HG03060 (cell line): ENCODE measurements around the gene ABCC2.
"Not testable (repeated sequence)": the region's sequence is repeated elsewhere in the genome, so short reads cannot be mapped to it uniquely, and the experiment has no call there.

Source experiments
- ATAC-seq: cut with Tn5 transposase; IDR thresholded peaks from one replicate; pipeline ENCODE4 v1.9.1; 2021; ENCODE audit warnings: low read depth, moderate number of reproducible peaks; ENCODE audit not compliant: unreplicated experiment

ABCC2 gene

DNA sequence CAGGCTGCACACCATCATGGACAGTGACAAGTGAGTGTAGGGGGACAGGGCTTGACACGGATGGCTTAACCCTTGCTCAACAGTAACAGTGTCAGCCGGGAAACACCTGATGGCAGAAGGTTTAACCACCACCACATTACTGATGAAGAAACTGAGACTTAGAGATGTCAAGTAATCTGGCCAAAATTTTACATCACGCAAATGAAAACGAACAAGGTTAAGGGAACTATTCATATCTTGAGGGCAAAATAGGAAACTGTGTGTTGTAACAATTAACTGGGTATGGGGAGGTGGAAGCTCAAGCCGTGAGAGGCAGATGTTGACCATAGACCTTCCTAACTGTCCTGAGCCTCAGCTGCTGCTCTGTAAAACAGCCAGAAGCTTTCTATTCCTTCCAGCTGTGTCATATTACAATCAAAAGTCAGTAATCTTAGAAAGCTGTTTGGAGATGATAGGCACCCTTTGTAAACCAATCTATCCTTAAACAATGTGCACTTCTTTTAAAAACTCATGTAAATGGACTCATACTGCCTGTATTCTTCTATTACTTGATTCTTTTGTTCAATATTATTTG is 68.4 kb downstream of the ABCC2 start:
- ATAC-seq, result no peak

DNA sequence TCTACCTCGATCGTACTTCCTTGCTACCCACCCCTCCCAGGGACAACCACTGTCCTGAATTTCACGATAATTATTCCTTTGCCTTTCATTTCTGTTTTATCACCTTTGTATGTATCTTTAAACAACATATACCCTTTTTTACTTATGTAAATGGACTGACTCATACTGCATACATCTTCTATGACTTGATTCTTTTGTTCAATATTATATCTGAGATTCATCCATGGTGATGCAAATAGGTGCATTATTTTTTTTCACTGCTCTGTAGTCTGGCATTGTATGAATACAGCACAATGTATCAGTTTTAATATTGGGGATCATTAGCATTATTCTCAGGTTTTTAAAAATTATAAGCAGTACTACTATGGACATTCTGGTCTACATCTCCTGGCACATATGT is 69.4 kb downstream of the ABCC2 start:
- ATAC-seq, result no peak

DNA sequence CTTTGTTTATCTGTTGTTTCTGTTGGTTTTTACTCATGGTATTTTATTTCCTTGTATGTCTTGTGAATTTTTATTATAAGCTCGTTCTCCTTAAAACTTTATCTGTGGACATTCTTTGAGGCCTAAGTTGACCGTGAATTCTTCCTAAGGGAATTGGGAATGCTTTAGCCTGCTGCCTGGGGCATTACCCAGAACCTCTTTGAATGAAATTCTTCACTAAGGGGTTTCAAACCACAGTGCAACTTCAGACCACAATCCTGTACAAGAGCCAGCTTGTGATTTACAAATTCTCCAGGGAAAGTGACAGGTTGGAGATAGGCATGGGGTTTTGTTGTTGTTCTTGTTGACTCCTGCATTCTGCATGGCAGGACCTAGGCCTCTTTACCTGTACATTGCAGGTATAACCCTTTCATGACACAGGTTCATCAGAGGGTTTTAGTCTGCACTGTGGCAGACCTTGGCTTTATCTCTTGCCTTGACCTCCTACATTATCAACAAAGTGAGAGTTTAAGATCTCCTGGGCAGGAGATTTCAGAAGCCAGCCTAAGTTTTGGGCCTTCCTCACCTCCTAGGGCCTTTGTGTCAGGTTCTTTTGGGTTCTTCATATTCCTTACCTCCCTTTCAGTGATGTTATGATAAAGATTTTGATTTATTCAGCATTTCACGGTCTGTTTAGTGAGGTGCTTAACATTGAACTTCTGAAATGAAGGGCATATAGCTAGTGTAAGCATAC is 70.2 kb downstream of the ABCC2 start:
- no peak for ATAC-seq

DNA sequence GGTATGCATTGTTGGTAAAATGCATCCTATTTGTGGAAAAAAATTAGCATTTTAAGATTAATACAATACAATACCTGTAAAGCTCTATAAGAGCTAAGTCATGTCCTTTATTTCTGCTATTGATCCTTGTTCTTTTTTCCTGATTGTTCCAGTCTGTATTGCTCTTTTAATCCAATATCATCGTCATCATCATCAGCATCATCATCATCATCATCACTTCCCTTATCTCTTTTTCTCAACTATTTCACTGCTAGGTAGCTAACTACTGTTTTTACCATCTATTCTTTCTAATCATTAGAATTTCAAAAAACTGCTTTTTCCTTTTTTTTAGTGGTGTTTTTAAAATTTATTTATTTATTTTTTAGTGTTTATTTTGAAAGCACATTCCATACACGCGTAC is 71.2 kb downstream of the ABCC2 start:
- no peak for ATAC-seq

DNA sequence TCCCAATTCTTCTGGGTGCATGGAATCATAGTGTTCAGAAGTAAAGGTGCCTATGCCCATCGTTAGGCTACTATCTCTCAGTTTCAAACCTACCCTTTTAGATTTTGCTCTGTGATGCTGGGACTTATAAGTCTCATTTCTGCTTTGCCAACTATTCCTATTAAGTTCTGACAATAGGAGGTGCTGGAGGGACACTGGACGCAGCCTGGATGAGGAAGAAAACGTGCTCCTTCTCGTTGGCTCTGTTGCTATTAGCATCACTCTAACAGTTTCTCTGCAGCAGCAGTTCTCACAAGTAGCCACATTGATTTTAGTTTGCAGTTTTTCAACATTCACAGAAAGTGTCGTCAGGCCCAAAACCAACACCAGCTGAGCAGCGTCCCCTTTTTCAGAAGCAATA is 72.4 kb downstream of the ABCC2 start:
- ATAC-seq, result no peak

DNA sequence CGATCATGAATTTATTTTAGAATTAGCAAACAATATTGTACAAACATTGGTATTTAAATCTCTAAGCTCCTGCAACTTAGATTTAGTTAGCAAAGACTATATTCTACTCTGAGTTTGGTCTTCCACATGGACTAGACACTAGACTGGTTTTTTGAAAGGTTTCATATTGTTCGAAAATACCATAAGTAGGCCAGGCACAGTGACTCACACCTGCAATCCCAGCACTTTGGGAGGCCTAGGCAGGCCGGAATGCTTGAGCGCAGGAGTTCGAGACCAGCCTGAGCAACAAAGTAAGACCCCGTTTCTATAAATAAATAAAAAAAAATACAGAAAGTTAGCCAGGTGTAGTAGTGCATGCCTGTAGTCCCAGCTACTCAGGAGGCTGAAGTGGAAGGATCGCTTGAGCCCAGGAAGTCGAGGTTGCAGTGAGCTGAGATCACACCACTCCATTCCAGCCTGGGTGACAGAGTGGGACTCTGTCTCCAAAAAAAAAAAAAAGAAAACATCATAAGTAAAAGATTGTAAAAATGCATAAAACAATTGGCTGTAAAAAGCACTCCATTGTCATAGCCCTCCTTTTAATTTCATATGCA is 73.1 kb downstream of the ABCC2 start:
- ATAC-seq, result no peak

DNA sequence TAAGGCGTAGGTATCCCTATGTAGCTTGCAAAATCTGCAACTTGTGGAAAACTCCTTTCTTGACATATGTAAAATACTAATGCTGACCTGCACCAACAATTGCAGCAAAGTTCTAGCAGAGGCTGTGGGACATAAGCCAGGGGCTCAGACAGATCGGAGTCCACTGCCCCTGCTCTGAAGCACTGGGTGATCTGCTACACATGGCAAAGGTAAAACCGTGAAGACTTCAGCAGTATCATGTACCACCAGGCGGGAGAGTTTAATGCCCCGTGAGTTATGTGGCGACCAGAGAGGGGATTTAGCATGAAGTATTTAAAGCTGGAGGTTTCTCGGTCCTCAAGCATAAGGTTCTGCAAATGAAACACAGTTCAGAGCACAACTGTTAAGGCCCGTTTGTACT is 76.4 kb downstream of the ABCC2 start:
- no peak for ATAC-seq

DNA sequence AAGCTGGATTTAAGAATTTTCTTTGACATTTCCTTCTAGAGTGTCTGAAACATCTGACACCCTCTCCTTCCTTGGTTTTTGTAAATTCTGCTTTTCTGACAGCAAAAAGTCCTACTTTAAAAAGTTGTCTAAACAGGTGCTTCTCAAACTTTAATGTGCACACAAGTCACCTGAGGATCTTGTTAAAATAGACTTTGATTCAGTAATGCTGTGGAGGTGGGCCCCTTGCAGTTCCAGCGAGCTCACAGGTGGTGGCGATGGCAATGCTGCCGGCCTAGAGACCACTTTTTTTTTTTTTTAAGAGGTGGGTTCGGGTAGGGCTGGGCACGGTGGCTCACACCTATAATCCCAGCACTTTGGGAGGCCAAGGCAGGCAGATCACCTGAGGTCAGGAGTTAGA is 77.1 kb downstream of the ABCC2 start:
- no peak for ATAC-seq

DNA sequence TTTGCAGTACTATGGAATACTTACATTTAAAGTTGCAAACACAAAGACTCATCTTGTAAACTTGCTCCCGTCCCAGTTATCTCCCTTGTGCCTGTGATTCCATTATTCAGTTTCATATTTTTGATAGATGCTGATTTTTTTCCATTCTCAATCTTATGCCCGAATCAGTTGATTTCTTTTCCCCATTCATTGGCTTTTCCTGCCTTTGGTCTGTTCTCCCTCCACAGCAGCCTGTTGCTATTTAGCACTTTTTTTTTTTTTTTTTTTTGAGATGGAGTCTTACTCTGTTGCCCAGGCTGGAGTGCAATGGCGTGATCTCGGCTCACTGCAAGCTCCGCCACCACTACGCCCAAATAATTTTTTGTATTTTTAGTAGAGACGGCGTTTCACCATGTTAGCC is 78.0 kb downstream of the ABCC2 start:
- ATAC-seq, result no peak

DNA sequence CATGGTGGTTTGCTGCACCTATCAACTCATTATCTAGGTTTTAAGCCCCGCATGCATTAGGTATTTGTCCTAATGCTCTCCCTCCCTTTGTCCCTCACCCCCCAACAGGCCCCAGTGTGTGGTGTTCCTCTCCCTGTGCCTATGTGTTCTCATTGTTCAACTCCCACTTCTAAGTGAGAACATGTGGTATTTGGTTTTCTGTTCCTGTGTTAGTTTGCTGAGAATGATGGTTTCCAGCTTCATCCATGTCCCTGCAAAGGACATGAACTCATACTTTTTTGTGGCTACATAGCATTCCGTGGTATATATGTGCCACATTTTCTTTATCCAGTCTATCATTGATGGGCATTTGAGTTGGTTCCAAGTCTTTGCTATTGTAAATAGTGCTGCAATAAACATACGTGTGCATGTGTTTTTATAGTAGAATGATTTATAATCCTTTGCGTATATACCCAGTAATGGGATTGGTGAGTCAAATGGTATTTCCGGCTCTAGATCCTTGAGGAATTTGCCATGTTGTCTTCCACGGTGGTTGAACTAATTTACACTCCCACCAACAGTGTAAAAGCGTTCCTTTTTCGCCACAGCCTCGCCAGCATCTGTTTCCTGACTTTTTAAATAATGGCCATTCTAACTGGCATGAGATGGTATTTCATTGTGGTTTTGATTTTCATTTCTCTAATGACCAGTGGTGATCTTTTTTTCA is 81.2 kb downstream of the ABCC2 start:
- not testable (repeated sequence) for ATAC-seq

DNA sequence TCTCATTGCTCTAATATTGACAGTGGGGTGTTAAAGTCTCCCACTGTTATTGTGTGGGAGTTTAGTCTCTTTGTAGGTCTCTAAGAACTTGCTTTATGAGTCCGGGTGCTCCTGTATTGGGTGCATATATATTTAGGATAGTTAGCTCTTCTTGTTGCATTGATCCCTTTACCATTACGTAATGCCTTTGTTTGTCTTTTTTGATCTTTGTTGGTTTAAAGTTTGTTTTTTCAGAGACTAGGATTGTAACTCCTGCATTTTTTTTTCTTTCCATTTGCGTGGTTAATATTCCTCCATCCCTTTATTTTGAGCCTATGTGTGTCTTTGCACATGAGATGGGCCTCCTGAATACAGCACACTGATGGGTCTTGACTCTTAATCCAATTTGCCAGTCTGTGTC is 84.8 kb downstream of the ABCC2 start:
- not testable (repeated sequence) for ATAC-seq

DNA sequence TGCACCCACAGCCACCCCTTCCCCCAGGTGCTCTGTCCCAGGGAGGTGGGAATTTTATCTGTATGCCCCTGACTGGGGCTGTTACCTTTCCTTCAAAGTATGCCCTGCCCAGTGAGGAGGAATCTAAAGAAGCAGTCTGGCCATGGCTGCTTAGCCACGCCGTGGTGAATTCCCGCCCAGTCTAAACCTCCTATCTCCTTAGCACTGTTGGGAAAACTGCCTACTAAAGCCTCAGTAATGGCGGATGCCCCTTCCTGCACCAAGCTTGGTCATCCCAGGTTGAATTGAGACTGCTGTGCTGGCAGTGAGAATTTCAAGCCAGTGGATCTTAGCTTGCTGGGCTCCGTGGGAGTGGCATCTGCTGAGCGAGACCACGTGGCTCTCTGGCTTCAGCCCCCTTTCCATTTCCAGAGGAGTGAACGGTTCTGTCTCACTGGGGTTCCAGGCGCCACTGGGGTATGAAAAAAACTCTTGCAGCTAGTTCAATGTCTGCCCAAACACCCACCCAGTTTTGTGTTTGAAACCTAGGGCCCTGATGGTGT is 87.2 kb downstream of the ABCC2 start:
- no peak for ATAC-seq

DNA sequence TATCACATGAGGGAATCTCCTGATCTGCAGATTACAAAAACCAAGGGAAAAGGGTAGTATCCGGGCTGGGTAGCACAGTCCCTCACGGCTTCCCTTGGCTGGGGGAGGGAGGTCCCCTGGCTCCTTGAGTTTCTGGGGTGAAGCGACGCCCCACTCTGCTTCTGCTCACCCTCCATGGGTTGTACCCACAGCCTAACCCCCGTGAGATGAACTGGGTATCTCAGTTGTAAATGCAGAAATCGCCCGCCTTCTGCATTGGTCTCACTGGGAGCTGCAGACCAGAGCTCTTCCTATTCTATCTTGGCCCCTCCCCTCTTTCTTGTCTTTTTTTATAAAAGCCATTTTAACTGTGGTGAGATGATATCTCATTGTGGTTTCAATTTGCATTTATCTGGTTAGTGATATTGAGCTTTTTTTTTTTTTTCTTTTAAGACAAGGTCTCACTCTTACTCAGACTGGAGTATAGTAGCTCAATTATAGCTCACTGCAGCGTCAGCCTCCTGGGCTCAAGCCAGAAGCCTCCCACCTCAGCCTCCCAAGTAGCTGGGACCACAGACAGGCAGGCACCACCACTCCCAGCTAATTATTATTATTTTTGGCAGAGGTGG is 87.8 kb downstream of the ABCC2 start:
- no peak for ATAC-seq

DNA sequence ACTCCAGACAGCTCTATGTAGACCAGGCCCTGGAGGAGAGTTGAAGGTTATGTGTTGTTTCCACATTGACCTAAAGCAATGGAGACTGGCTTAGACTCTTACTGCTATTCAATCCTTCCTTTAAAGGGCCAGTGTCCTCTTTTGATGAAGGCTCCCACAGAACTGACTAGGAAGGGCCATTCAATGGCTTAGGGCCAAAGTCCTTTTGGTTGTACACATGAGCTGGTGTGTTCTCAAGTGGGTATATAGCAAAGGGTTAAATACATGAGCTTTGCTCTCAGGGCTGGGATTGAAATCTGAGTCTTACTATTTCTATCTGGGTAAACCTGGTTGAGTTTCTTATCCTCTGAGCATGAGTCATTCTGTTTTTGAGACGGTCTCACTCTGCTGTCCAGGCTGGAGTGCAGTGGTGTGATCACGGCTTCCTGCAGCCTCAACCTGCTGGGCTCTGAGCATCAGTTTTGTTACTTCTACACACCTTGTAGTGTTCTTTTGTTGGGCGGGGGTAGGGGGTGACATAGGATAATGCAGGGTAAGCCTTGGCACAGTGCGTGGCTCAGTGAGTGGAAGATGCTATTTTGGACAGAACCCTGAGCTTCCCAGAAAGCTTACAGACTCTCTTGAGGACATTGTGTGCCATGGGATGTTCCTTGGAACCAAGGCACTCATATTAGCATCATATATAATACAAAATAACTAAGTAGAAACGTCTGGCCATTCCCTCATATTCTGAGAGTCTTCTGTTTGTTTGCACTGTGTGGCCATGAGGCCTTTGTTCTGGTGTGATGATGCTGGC is 90.1 kb downstream of the ABCC2 start:
- ATAC-seq, result no peak

DNA sequence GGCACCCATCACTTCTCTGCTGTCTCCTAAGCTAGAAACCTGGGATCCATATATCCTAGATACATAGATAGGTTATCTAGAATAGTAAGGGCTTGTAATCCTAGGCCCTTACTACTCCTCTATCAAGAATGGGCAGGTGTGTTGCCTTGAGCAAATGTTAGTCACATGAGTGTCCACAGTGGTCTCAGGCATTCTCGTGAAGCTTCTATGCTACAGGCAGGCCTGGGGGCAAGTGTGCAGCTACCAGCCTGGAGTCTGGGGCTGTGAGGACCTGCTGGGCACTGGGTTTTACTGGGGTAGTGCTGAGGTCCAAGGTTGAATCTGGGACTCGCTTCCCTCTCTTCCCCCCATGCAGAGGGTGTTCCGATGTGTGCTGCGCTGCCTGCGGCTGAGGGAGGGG is 91.4 kb downstream of the ABCC2 start:
- ATAC-seq, result no peak

DNA sequence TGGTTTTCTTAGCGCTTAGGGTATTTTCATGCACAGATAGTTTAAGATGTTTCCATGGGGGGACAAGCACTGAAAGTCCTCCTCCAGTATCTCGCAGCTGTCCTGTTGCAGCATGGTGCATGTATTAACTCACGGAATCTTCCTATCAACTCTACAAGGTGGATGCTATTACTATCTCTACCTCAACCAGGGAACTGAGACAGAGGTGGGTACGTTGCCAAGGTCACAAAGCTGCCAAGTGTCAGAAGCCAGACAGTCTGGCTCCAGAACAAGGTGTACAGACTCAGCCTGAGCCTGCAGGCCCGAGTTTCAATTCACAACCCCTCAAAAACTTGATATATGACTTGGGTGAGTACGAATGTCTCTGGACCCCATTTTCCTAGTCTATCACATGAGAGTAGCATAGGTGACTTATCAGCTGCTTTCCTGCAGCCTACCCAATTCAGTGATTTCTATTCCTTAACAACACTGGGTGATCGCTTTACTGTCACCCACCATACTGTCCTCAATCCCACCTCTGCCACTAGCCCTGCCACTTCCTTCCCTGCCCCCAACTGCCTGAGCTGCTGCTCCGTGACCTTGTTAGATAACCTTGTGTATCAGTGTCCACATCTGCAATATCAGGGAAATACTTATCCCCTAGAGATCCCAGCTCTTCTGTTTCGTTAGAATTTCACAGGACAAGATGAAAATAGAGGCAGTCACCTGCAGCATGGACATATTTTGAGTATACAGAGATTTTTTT is 92.1 kb downstream of the ABCC2 start:
- ATAC-seq, result no peak

DNA sequence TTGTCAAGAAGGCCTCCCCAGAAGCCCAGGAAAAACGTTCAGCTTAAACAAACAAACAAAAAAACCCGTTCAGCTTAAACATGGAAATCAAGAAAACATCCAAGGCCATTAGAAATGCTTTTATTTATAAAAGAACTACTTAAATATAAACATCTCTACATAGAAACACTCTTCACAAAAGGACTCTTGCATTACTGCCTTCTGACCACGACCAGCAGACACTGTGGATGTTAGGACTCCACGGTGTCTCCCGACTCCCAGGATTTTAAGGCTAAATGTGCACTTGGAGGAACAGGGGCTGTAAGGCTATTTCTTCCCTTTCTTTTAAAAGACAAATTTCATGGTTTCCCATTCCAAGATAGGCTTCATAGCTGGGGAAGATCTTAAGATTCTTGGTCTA is 93.0 kb downstream of the ABCC2 start:
- no peak for ATAC-seq

DNA sequence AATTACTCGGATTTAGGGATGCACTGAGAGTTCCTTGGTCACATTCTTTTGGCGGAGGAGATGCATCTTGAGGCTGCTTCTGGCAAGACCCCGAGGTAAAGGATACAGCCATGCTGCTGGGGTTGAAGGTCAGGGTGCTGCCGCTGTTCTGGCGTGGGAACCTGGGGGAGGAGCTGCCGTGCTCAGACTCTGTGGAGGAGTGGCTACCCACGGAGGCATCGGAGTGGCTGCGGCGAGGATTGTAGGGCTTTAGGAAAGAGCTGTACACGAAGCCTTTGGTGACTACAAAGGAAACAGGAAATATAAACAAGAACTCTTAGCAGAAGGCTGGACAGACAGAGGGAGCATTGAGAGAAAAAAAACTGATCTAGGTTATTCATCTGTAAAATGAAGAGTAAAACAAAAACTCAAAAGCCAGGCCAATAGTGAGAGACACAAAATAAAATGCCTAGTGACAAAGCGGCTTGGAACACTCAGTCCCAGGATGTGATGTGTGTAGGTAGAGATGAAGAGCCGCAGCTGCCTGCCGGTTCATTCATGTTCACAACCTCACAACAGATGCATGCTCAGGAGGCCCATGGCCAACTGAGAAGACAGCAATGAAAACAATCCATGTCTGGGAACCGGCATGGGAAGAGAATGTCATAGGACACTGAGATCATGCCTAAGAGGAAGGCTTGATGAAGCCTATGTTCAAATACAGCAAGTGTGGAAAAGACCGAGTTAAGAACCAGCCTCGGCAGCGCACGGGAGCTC is 97.8 kb downstream of the ABCC2 start:
- ATAC-seq, result no peak

DNA sequence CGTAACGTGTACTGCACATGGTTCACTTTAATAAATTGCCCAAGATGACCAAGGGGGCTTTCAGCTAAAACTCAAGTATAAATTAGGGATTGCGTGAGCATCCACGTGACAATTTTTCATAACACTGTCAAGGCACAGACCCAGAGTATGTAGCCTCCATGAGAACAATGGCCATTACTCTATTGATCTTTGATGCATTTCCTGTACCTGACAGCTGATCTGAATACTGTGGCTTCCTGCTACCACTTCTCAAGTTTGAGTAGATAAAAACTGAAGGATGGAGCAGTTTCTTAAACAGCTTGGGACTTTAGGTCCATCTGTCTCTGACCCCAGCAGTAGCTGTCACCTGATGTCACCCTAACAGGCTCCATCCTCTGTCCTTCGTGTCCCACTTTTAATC is 98.9 kb downstream of the ABCC2 start:
- no peak for ATAC-seq
